ACHN (cell line): Measurements from ENCODE around the gene AARSD1.
"Not testable (repeated sequence)": the region's sequence is repeated elsewhere in the genome, so short reads cannot be mapped to it uniquely, and the experiment has no call there.

Source experiments
- DNase-seq: peaks from one replicate; pipeline ENCODE4 v3.0.0-alpha.2; 2015
- in situ Hi-C: cut with HindIII; loops from 2 replicates; pipeline ENCODE4 v1.10.0; 2017; ENCODE audit warnings: low sequenced_read_pairs, low pct_ligation_motif_present, low pct_unique_long_range_greater_than_20kb

The AARSD1 gene

GRCh38 chr17:42985225-42985624 is 21.0 kb upstream of the AARSD1 start:
- DNase-seq = no peak
- in situ Hi-C loops = no loop called here

GRCh38 chr17:42982266-42982665 is 18.0 kb upstream of the AARSD1 start:
- no peak for DNase-seq
- in situ Hi-C loops = no loop called here

GRCh38 chr17:42980766-42981397 is 16.6 kb upstream of the AARSD1 start:
- DNase-seq = peak; percentile 63
- in situ Hi-C loops = no loop called here

- in situ Hi-C loops = no loop called here
- DNase-seq = peak; percentile 93
Observed at GRCh38 chr17:42980274-42980765, 16.1 kb upstream of the AARSD1 start, which contains the start of gene RUNDC1. Gene RUNDC1 (plus strand): TSS chr17:42980565. CDS start chr17:42980577, 12 bp downstream.

- in situ Hi-C loops = no loop called here
- peak; percentile 58 for DNase-seq
Observed at GRCh38 chr17:42979511-42980273, 15.4 kb upstream of the AARSD1 start, which contains the start of gene PTGES3L. Gene PTGES3L (minus strand): TSS chr17:42980080. CDS start chr17:42980053, 27 bp downstream.

- DNase-seq, in situ Hi-C loops: not testable (repeated sequence)
Observed at GRCh38 chr17:42975701-42976100, 11.4 kb upstream of the AARSD1 start.

- no peak for DNase-seq
- in situ Hi-C loops = no loop called here
Observed at GRCh38 chr17:42975265-42975664, 11.0 kb upstream of the AARSD1 start.

- DNase-seq, in situ Hi-C loops: not testable (repeated sequence)
Observed at GRCh38 chr17:42973323-42973722, 9.1 kb upstream of the AARSD1 start.

GRCh38 chr17:42971589-42971988 is 7.3 kb upstream of the AARSD1 start:
- in situ Hi-C loops = no loop called here
- no peak for DNase-seq

GRCh38 chr17:42969001-42969581 is 4.8 kb upstream of the AARSD1 start:
- in situ Hi-C loops = no loop called here
- no peak for DNase-seq

- in situ Hi-C loops = no loop called here
- DNase-seq = no peak
Observed at GRCh38 chr17:42967925-42968324, 3.7 kb upstream of the AARSD1 start.

- in situ Hi-C loops = no loop called here
- DNase-seq = no peak
Observed at GRCh38 chr17:42953669-42954068, 10.6 kb downstream of the AARSD1 start.

GRCh38 chr17:42950044-42950783 is 14.0 kb downstream of the AARSD1 start:
- in situ Hi-C loops = no loop called here
- no peak for DNase-seq

- DNase-seq = no peak
- in situ Hi-C loops = loop anchor here (25.0 kb wide), 1 partner anchor 210 kb away; the partner anchor contains the start of gene EZH1
Observed at GRCh38 chr17:42946812-42947211, 17.4 kb downstream of the AARSD1 start.

- in situ Hi-C loops = loop anchor here (25.0 kb wide), 1 partner anchor 207 kb away; the partner anchor contains the start of gene EZH1
- DNase-seq = no peak
Observed at GRCh38 chr17:42944211-42944610, 20.0 kb downstream of the AARSD1 start.

- peak; percentile 58 for DNase-seq
Observed at GRCh38 chr17:42937712-42938596, 26.3 kb downstream of the AARSD1 start.

GRCh38 chr17:42929497-42929844 is 34.8 kb downstream of the AARSD1 start:
- DNase-seq = no peak
- in situ Hi-C loops = loop anchor here (25.0 kb wide), 1 partner anchor 192 kb away; the partner anchor contains the start of gene EZH1

More at GRCh38 chr17:42937712-42938596, 26.3 kb downstream of the AARSD1 start:
- in situ Hi-C loops = loop anchor here (25.0 kb wide), 1 partner anchor 201 kb away; the partner anchor contains the start of gene EZH1
